Measurements from ENCODE around the gene RPH3AL.

The RPH3AL gene

GRCh38 chr17:329784-330420, 22.7 kb downstream of the RPH3AL start (continued):
- no peak for TF ChIP-seq PATZ1 (CRISPR knock-in tag; IDR thresholded peaks at IDR 0.05; ENCODE audit: borderline replicate concordance)
- TF ChIP-seq TCF4 (CRISPR knock-in tag; IDR thresholded peaks at IDR 0.05; ENCODE audit: borderline replicate concordance), result no peak
- TF ChIP-seq GLIS3 (CRISPR knock-in tag; IDR thresholded peaks at IDR 0.05), result no peak
- TF ChIP-seq TOX (CRISPR knock-in tag; IDR thresholded peaks at IDR 0.05; ENCODE audit: borderline replicate concordance), result no peak
- TF ChIP-seq ESRRG (CRISPR knock-in tag; IDR thresholded peaks at IDR 0.05), result no peak
- no peak for TF ChIP-seq ZC3H10 (CRISPR knock-in tag; IDR thresholded peaks at IDR 0.05)
- no peak for TF ChIP-seq ZNF70 (CRISPR knock-in tag; IDR thresholded peaks at IDR 0.05)
- no peak for TF ChIP-seq POU6F1 (CRISPR knock-in tag; IDR thresholded peaks at IDR 0.05; ENCODE audit: borderline replicate concordance, low read depth)
- TF ChIP-seq OSR1 (CRISPR knock-in tag; IDR thresholded peaks at IDR 0.05), result no peak
- no peak for TF ChIP-seq ARNTL (CRISPR knock-in tag; IDR thresholded peaks at IDR 0.05; ENCODE audit: borderline replicate concordance, low read depth)
- TF ChIP-seq ZNF8 (CRISPR knock-in tag; IDR thresholded peaks at IDR 0.05), result no peak

GRCh38 chr17:327971-328370, 24.6 kb downstream of the RPH3AL start:
- no peak for ATAC-seq
- TF ChIP-seq TSHZ2 (CRISPR knock-in tag; IDR thresholded peaks at IDR 0.05) (no peak), ZFP30 (CRISPR knock-in tag; IDR thresholded peaks at IDR 0.05) (no peak), ZFP3 (CRISPR knock-in tag; IDR thresholded peaks at IDR 0.05) (no peak), BACH2 (CRISPR knock-in tag; IDR thresholded peaks at IDR 0.05; ENCODE audit: borderline replicate concordance) (no peak), ZC3H10 (CRISPR knock-in tag; IDR thresholded peaks at IDR 0.05) (no peak), SNAI2 (CRISPR knock-in tag; IDR thresholded peaks at IDR 0.05) (no peak), ZNF70 (CRISPR knock-in tag; IDR thresholded peaks at IDR 0.05) (no peak), ZNF8 (CRISPR knock-in tag; IDR thresholded peaks at IDR 0.05) (no peak), ISL1 (CRISPR knock-in tag; IDR thresholded peaks at IDR 0.05) (no peak), TOX (CRISPR knock-in tag; IDR thresholded peaks at IDR 0.05; ENCODE audit: borderline replicate concordance) (no peak), ZNF565 (CRISPR knock-in tag; conservative IDR thresholded peaks at IDR 0.05; ENCODE audit: low read depth) (no peak), PPARA (CRISPR knock-in tag; IDR thresholded peaks at IDR 0.05; ENCODE audit: borderline replicate concordance) (no peak), POU6F1 (CRISPR knock-in tag; IDR thresholded peaks at IDR 0.05; ENCODE audit: borderline replicate concordance, low read depth) (no peak), TCF4 (CRISPR knock-in tag; IDR thresholded peaks at IDR 0.05; ENCODE audit: borderline replicate concordance) (no peak), CREB5 (CRISPR knock-in tag; IDR thresholded peaks at IDR 0.05; ENCODE audit: low read depth) (no peak), ARNTL (CRISPR knock-in tag; IDR thresholded peaks at IDR 0.05; ENCODE audit: borderline replicate concordance, low read depth) (no peak)

GRCh38 chr17:327296-327695, 25.3 kb downstream of the RPH3AL start:
- no peak for ATAC-seq
- TF ChIP-seq ZFP3 (CRISPR knock-in tag; IDR thresholded peaks at IDR 0.05), result no peak
- no peak for TF ChIP-seq OSR1 (CRISPR knock-in tag; IDR thresholded peaks at IDR 0.05)
- TF ChIP-seq CREB5 (CRISPR knock-in tag; IDR thresholded peaks at IDR 0.05; ENCODE audit: low read depth), result no peak
- no peak for TF ChIP-seq ISL1 (CRISPR knock-in tag; IDR thresholded peaks at IDR 0.05)
- no peak for TF ChIP-seq ZFP30 (CRISPR knock-in tag; IDR thresholded peaks at IDR 0.05)
- no peak for TF ChIP-seq GLIS3 (CRISPR knock-in tag; IDR thresholded peaks at IDR 0.05)
- TF ChIP-seq RARB (CRISPR knock-in tag; IDR thresholded peaks at IDR 0.05), result no peak
- TF ChIP-seq PPARA (CRISPR knock-in tag; IDR thresholded peaks at IDR 0.05; ENCODE audit: borderline replicate concordance), result no peak
- no peak for TF ChIP-seq TSHZ2 (CRISPR knock-in tag; IDR thresholded peaks at IDR 0.05)
